ENCODE results near the gene CORO7.

CORO7 gene

DNA sequence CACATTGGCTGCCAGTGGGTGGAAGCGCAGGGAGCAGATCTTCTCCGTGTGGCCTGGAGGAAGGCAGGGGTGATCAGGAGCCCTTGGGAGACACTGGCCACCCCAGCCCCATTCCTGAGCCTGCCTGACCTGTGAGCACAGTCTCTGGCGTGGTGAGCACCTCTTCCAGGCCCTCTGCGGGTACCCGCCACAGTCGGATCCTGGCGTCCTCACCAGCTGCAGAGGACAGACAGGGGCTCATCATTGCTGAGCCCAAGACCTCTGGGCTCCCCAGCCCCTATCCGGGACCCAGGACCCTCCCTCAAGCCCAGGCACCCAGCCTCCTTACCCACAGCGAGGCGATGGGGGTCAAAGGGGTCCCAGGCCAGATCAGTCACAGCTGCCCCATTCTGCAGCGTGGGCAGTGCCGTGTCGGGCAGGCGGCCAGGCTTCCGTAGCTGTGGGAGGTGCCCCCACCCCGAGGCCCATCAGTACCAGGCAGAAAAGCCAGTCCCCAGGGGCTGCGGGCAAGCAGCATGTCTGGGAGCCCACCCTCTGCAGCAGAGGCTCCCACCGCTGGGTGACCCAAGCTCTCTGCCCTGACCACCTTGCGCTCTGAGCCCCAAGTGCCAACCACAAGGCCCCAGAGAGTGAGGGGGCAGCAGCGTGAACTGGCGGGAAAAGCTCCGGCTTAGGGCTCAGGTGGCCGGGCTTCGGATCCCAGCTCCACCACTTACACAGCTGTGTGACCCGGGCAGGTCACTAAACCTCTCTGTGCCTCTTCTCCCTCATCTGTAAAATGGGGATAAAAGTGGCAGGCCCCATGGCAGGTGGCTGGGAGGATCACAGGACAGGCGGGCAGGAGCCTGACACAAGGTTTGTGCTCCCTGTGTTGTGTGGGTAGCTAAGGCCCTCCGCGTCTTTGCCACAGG, 55.1 kb downstream of the CORO7 start:
- DNase-seq (ENCODE audit: insufficient read length, low spot score) (no peak), FAIRE-seq (no peak)
- TF ChIP-seq POLR2AphosphoS5 (IDR thresholded peaks at IDR 0.05; ENCODE audit: low read depth, low read length), result no peak
- no peak for TF ChIP-seq POLR2A (IDR thresholded peaks at IDR 0.05; ENCODE audit: low read depth, low read length)
- TF ChIP-seq POU2F2 (IDR thresholded peaks at IDR 0.05; ENCODE audit: low read depth, low read length), result no peak
- no peak for TF ChIP-seq TAF1 (IDR thresholded peaks at IDR 0.05; ENCODE audit: low read depth, low read length)
- TF ChIP-seq PAX5 (IDR thresholded peaks at IDR 0.05; ENCODE audit: insufficient read depth, low read length, severe bottlenecking), result no peak
- no peak for TF ChIP-seq SPI1 (IDR thresholded peaks at IDR 0.05; ENCODE audit: low read depth, low read length)

DNA sequence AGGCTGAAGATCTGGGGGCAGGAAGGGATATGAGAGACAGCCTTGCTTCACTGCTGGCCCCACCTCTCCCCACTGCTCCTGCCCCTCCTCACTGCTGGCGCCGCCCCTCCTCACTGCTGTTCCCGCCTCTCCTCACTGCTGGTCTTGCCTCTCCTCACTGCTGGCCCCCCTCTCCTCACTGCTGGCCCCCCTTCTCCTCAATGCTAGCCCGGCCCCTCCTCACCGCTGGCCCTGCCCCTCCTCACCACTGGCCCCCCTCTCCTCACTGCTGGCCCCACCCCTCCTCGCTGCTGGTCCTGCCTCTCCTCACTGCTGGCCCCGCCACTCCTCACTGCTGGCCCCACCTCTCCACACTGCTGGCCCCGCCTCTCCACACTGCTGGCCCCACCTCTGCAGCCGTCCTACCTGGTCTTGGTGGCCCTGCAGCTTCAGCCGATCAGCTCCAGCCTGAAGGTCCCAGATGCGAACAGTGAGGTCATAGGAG, 55.8 kb downstream of the CORO7 start:
- FAIRE-seq (no peak), DNase-seq (ENCODE audit: insufficient read length, low spot score) (no peak)
- no peak for TF ChIP-seq POLR2AphosphoS5 (IDR thresholded peaks at IDR 0.05; ENCODE audit: low read depth, low read length)
- no peak for TF ChIP-seq PAX5 (IDR thresholded peaks at IDR 0.05; ENCODE audit: insufficient read depth, low read length, severe bottlenecking)
- no peak for TF ChIP-seq POLR2A (IDR thresholded peaks at IDR 0.05; ENCODE audit: low read depth, low read length)
- no peak for TF ChIP-seq POU2F2 (IDR thresholded peaks at IDR 0.05; ENCODE audit: low read depth, low read length)

DNA sequence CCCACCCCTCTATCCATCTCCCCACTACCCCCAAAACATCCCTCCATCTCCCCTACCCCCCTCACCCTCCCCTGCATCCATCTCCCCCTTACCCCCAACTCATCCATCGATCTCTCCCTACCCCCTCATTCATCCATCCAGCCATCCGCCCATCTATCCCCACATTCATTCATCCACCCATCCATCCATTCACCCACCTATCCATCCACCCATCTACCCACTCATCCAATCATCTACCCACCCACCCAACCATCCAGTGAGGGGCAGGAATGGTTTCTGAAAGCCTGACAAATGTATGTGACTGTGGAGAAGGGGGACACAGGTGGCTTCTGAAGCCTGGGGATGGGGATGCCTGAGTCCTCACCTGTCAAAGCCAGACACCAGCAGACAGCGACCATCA, 56.5 kb downstream of the CORO7 start:
- no peak for DNase-seq (ENCODE audit: insufficient read length, low spot score)
- peak; percentile 33 for FAIRE-seq
- TF ChIP-seq POLR2AphosphoS5 (IDR thresholded peaks at IDR 0.05; ENCODE audit: low read depth, low read length), result no peak
- TF ChIP-seq PAX5 (IDR thresholded peaks at IDR 0.05; ENCODE audit: insufficient read depth, low read length, severe bottlenecking), result no peak
- TF ChIP-seq SPI1 (IDR thresholded peaks at IDR 0.05; ENCODE audit: low read depth, low read length), result no peak
- no peak for TF ChIP-seq POLR2A (IDR thresholded peaks at IDR 0.05; ENCODE audit: low read depth, low read length)
- no peak for TF ChIP-seq POU2F2 (IDR thresholded peaks at IDR 0.05; ENCODE audit: low read depth, low read length)
- no peak for TF ChIP-seq TAF1 (IDR thresholded peaks at IDR 0.05; ENCODE audit: low read depth, low read length)

DNA sequence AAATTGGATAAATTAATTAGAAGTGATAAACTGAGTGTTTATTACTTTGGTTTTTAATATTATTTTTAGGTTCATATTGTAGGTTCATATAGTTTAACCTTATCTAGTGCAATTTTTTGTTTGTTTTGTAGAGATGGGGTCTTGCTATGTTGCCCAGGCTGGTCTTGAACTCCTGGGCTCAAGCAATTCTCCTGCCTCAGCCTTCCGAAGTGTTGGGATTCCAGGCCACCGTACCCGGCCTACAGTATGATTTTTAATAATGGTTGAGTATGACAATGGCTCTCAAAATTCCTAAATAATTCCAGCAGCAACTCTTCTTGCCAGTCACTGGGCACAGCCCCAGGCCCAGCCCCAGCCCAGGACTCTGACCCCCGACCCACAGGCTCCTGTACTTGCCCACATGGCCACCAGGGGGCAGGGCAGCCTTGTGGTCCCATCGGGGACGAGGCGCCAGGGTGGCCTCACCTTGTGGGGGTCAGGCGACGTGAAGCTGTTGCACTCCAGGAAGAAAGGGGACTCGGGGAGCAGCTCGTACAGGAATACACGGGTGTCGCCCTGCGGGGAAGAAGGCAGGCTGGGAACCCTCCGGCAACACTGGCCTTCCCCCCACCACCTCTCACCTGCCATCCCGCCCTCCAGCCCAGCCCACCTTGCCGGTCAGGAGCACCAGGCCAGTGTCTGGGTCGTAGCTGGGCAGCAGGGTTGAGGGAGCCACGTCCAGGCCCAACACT, 57.4 kb downstream of the CORO7 start:
- DNase-seq (ENCODE audit: insufficient read length, low spot score), result peak; percentile 80
- TF ChIP-seq PAX5 (IDR thresholded peaks at IDR 0.05; ENCODE audit: insufficient read depth, low read length, severe bottlenecking) (no peak), POU2F2 (IDR thresholded peaks at IDR 0.05; ENCODE audit: low read depth, low read length) (no peak), TAF1 (IDR thresholded peaks at IDR 0.05; ENCODE audit: low read depth, low read length) (no peak), POLR2AphosphoS5 (IDR thresholded peaks at IDR 0.05; ENCODE audit: low read depth, low read length) (no peak), SPI1 (IDR thresholded peaks at IDR 0.05; ENCODE audit: low read depth, low read length) (no peak), POLR2A (IDR thresholded peaks at IDR 0.05; ENCODE audit: low read depth, low read length) (no peak)
- peak; percentile 87 for FAIRE-seq

DNA sequence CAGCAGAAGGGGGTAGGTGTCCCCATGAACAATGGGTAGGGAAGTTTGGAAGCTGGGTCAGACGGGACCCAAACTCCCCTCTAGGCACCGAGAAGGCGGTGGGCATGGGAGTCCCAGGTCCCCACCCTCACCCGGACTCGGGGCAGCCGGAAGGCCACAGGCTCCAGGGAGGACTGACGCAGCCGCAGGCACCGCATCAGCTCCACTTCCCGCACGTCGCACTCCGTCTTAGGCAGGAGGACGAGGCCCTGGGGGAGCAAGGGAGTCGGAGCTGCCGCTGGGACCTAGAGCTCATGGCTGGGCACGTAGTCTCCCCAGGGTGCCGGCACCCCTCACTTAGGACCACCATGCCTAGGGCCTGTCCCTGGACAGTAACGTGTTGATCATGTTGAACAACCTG, 58.2 kb downstream of the CORO7 start:
- no peak for DNase-seq (ENCODE audit: insufficient read length, low spot score)
- no peak for FAIRE-seq
- TF ChIP-seq SPI1 (IDR thresholded peaks at IDR 0.05; ENCODE audit: low read depth, low read length), result no peak
- TF ChIP-seq PAX5 (IDR thresholded peaks at IDR 0.05; ENCODE audit: insufficient read depth, low read length, severe bottlenecking), result no peak
- TF ChIP-seq POLR2AphosphoS5 (IDR thresholded peaks at IDR 0.05; ENCODE audit: low read depth, low read length), result no peak
- no peak for TF ChIP-seq POU2F2 (IDR thresholded peaks at IDR 0.05; ENCODE audit: low read depth, low read length)
- no peak for TF ChIP-seq TAF1 (IDR thresholded peaks at IDR 0.05; ENCODE audit: low read depth, low read length)
- TF ChIP-seq POLR2A (IDR thresholded peaks at IDR 0.05; ENCODE audit: low read depth, low read length), result no peak

DNA sequence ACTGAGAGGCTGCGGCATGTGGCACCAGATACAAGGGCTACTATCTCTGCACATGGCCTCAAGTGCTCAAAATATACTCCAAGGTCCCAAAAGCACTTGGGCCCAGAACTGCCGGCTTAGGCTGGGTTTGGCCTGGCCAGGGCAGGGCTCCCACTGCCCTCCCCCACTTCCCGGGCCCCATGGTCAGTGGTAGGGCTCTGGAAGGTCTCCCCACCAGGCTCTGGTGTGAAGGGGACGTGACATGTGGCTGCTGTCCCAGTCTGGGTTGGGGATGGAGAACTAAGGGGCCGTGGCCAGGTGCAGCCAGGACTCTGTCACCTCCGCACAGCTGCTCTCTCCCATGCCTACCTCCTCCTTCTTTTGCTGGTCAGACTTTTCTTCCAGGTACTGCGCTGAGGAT, 59.6 kb downstream of the CORO7 start:
- DNase-seq (ENCODE audit: insufficient read length, low spot score) (no peak), FAIRE-seq (no peak)
- TF ChIP-seq TAF1 (IDR thresholded peaks at IDR 0.05; ENCODE audit: low read depth, low read length) (no peak), SPI1 (IDR thresholded peaks at IDR 0.05; ENCODE audit: low read depth, low read length) (no peak), POLR2AphosphoS5 (IDR thresholded peaks at IDR 0.05; ENCODE audit: low read depth, low read length) (no peak), POU2F2 (IDR thresholded peaks at IDR 0.05; ENCODE audit: low read depth, low read length) (no peak), PAX5 (IDR thresholded peaks at IDR 0.05; ENCODE audit: insufficient read depth, low read length, severe bottlenecking) (no peak), POLR2A (IDR thresholded peaks at IDR 0.05; ENCODE audit: low read depth, low read length) (no peak)

DNA sequence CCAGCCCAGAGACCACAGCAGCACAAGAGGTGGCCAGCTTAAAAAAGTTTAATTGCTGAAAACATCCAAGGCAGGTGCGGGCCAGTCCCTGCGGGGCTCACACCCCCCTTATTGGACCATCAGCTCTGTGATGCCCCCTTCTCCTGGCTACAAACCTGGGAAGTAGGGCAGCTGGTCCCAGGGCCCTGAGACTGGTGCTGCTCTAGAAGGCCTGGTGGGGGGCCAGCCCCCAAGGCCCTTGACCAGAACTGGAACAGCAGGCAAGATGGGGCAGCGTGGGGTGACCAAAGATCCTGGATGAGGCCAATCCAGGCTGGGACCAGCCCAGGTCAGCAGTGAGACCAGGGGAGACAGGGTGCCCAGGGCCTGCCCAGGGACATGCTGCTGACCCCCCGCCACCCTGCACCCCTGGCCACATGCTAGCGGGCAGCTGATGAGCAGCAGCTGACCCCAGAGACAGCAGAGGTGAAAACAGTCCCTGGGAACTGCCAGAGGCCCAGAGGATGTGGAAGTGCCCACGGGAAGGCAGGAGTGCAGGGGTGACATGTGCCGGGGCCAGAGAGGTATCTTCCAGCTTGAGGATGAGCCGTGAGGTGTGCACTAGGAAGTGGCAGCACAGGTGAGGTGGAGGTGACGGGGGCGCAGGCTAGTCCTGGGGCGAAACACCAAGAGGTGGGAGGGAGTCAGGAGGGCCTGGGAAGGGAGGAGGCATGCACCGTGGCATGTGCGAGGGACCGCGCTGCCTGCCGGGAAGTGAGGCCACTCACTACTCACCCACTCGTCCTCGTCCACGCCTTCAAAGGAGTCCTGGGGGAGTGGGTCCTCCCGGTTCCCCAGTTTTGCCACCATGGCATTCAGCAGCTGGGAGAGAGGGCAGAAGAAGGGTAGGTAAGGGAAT, 61.6 kb downstream of the CORO7 start:
- FAIRE-seq (no peak), DNase-seq (ENCODE audit: insufficient read length, low spot score) (no peak)
- no peak for TF ChIP-seq PAX5 (IDR thresholded peaks at IDR 0.05; ENCODE audit: insufficient read depth, low read length, severe bottlenecking)
- TF ChIP-seq SPI1 (IDR thresholded peaks at IDR 0.05; ENCODE audit: low read depth, low read length), result no peak
- TF ChIP-seq POLR2A (IDR thresholded peaks at IDR 0.05; ENCODE audit: low read depth, low read length), result no peak
- TF ChIP-seq TAF1 (IDR thresholded peaks at IDR 0.05; ENCODE audit: low read depth, low read length), result no peak
- TF ChIP-seq POLR2AphosphoS5 (IDR thresholded peaks at IDR 0.05; ENCODE audit: low read depth, low read length), result no peak
- TF ChIP-seq POU2F2 (IDR thresholded peaks at IDR 0.05; ENCODE audit: low read depth, low read length), result no peak

DNA sequence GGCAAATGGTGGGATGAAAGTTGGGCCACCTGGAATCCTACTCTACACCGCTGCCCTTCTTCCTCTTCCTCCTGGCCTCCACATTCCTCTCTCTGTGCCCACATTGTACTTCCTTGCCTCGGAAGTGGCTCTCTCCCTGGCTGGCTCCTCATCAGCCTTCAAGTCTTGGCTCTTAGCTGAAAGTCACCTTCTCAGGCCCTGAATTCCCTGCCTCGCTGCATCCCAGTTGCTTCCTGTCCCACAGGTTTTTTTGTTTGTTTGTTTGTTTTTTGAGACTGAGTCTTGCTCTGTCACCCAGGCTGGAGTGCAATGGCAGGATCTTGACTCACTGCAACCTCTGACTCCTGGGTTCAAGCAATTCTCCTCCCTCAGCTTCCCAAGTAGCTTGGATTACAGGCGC, 62.7 kb downstream of the CORO7 start:
- TF ChIP-seq POLR2AphosphoS5 (IDR thresholded peaks at IDR 0.05; ENCODE audit: low read depth, low read length) (no peak), SPI1 (IDR thresholded peaks at IDR 0.05; ENCODE audit: low read depth, low read length) (no peak), PAX5 (IDR thresholded peaks at IDR 0.05; ENCODE audit: insufficient read depth, low read length, severe bottlenecking) (no peak), POU2F2 (IDR thresholded peaks at IDR 0.05; ENCODE audit: low read depth, low read length) (no peak)
- FAIRE-seq, result no peak
- DNase-seq (ENCODE audit: insufficient read length, low spot score), result no peak
